Panc1 (cell line): ENCODE measurements around the gene HUS1. TPM values are rescaled to one million over a fixed set of nuclear protein-coding genes. Genes with fewer than 3 reads are reported as not detected.

Experiments
- ATAC-seq: fragments of 200-7000 bp; cut with Tn5 transposase; 2 replicates; pipeline ENCODE4 v1.9.1; 2020; ENCODE audit warnings: mild to moderate bottlenecking, moderate library complexity
- BruUV-seq: library from RNA; stranded (reverse); fragments of 400-500 nt; replicated peaks from 2 replicates; lab custom pipeline; 2021; lab: Mats Ljungman, UMichigan
- CTCF ChIA-PET: fragments of 300-600 bp; sonication (Branson Sonifier 250); formaldehyde crosslinking; loops from one replicate; lab custom pipeline; 2022; ENCODE audit warnings: antibody characterized with exemption; lab: Charles Lee
- POLR2A ChIA-PET: fragments of 300-600 bp; sonication (Branson Sonifier 250); formaldehyde crosslinking; loops from one replicate; lab custom pipeline; 2022; ENCODE audit warnings: antibody characterized with exemption; lab: Charles Lee
- DNase-seq: peaks from one replicate; pipeline ENCODE4 v3.0.0-alpha.2; 2010; ENCODE audit warnings: low read depth, low spot score
- H3K27ac ChIP-seq: 2 replicates; pipeline ENCODE4 v1.5.1; 2011; ENCODE audit warnings: mild to moderate bottlenecking, low read length, inconsistent platforms
- H3K27me3 ChIP-seq: fragments of 200-500 bp; sonication (Bioruptor generic); 2 replicates; pipeline ENCODE4 v1.6.0; 2014; ENCODE audit warnings: low read length, inconsistent platforms; ENCODE audit not compliant: control insufficient read depth, insufficient read depth
- H3K36me3 ChIP-seq: fragments of 200-500 bp; sonication (Bioruptor generic); 2 replicates; pipeline ENCODE4 v1.5.1; 2014; ENCODE audit warnings: inconsistent platforms, mild to moderate bottlenecking, low read length, moderate library complexity; ENCODE audit not compliant: control insufficient read depth, insufficient read depth
- H3K4me1 ChIP-seq: 2 replicates; pipeline ENCODE4 v1.5.1; 2011; ENCODE audit warnings: inconsistent platforms, mild to moderate bottlenecking, low read length, moderate library complexity; ENCODE audit not compliant: control insufficient read depth, insufficient read depth
- H3K4me3 ChIP-seq, 2 experiments: 2 replicates each; pipeline ENCODE4 v1.5.1; 2011 to 2012; ENCODE audit warnings: low read depth in 2 of 2, low read length in 2 of 2, mild to moderate bottlenecking in 2 of 2, inconsistent platforms in 1 of 2, moderate library complexity in 1 of 2
- H3K9me3 ChIP-seq: fragments of 200-500 bp; sonication (Bioruptor generic); 2 replicates; pipeline ENCODE4 v1.5.1; 2014; ENCODE audit warnings: low read depth, mild to moderate bottlenecking, inconsistent platforms, low read length, moderate library complexity; ENCODE audit not compliant: control insufficient read depth, insufficient read depth
- CTCF ChIP-seq: fragments of 450-650 bp; IDR thresholded peaks from 2 replicates; pipeline ENCODE4 v1.5.1; 2017; ENCODE audit warnings: mild to moderate bottlenecking
- POLR2AphosphoS5 ChIP-seq: IDR thresholded peaks from 2 replicates; pipeline ENCODE4 v1.6.1; 2012; ENCODE audit warnings: mild to moderate bottlenecking, low read depth, low read length, moderate library complexity
- REST ChIP-seq, 2 experiments: IDR thresholded peaks; 2 replicates each; pipeline ENCODE4 v1.6.1; 2011 to 2012; ENCODE audit warnings: low read depth in 2 of 2, control low read depth in 1 of 2, low read length in 1 of 2, mild to moderate bottlenecking in 1 of 2, moderate library complexity in 1 of 2; ENCODE audit not compliant: insufficient read depth in 1 of 2
- SIN3A ChIP-seq: IDR thresholded peaks from 2 replicates; pipeline ENCODE4 v1.6.1; 2012; ENCODE audit warnings: low read depth, mild to moderate bottlenecking, low read length, moderate library complexity, borderline replicate concordance; ENCODE audit not compliant: insufficient read depth
- TCF7L2 ChIP-seq: IDR thresholded peaks from 2 replicates; pipeline ENCODE4 v1.6.1; 2011; ENCODE audit warnings: mild to moderate bottlenecking, low read depth, low read length, inconsistent platforms
- in situ Hi-C: cut with HindIII; loops from 2 replicates; pipeline ENCODE4 v1.10.0; 2016; ENCODE audit warnings: low sequenced_read_pairs, low pct_unique_long_range_greater_than_20kb
- intact Hi-C: fragments of 100-400 bp; cut with micrococcal nuclease; formaldehyde crosslinking; loops from one replicate; pipeline ENCODE4 v1.10.0; 2022; ENCODE audit not compliant: unreplicated experiment
- total RNA-seq: library from RNA; stranded (reverse); gene quantifications from one replicate; pipeline ENCODE4 v1.2.1, GENCODE V29; 2021; ENCODE audit not compliant: unreplicated experiment

HUS1 gene
- total RNA-seq, 1 experiment from 2014 or later, result 72.7 TPM

DNA sequence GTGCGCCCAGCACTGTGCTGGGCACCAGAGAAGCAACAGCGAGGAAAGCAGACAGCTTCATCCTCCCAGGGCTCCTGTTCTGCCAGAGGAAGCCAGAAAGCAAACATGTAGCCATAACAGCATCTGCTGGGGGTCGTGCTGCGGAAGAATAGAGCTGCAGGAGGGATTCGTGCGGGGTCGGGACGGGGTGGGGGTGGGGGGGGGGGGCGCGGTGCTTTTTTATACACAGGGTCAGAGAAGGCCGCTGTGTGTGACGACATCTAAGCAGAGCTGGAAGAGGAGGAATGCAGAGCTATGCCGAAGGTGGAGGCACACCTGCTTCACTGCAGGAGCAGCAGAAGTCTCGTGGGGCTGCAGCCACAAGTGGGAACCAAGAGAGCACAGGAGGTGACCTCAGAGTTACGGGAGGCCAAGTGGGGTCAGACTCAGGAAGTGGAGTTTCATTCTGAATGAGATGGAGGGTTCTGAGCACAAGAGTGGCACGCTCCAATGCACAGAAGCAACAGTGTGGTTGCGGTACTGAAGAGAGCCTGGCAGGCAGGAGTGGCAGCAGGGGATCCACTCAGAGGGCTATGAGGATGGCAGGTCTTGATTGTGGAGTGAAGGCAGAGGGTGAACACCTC, 42.2 kb downstream of the HUS1 start:
- Histone ChIP-seq H3K27me3 (no peaks in the 10 kb centered on the region), H3K4me3 (no peak overlapping the region), H3K4me1 (peaks cover 50% of the 10 kb centered on the region), H3K9me3 (no peaks in the 10 kb centered on the region), H3K36me3 (no peaks in the 10 kb centered on the region), H3K27ac (peak overlapping the region; percentile 86)
- ChIA-PET POLR2A (no interaction called here), CTCF (no interaction called here)
- no peak for DNase-seq
- intact Hi-C loops, result loop anchor here (5.0 kb wide), 1 partner anchor 85 kb away; no protein-coding TSS in a partner anchor
- 0 out of 2 replicates have a peak, but pooled peaks have one; percentile 8 for ATAC-seq
- BruUV-seq, result no TSS peak
- TF ChIP-seq CTCF (no peak), POLR2AphosphoS5 (no peak), REST (IDR thresholded peaks at IDR 0.05; ENCODE audit: insufficient read depth in 1 of 2, low read depth in 2 of 2, low read length in 1 of 2) (no peak), SIN3A (no peak), TCF7L2 (no peak)
- in situ Hi-C loops, result no loop called here

GRCh38 chr7:47936323-47936722, 43.1 kb downstream of the HUS1 start:
- Histone ChIP-seq H3K36me3 (no peaks in the 10 kb centered on the region), H3K4me3 (no peak overlapping the region), H3K27me3 (no peaks in the 10 kb centered on the region), H3K27ac (peak overlapping the region; percentile 54; the same call in 1 of the 2 replicates), H3K4me1 (peaks cover 46% of the 10 kb centered on the region), H3K9me3 (no peaks in the 10 kb centered on the region)
- TF ChIP-seq POLR2AphosphoS5, result no peak
- TF ChIP-seq TCF7L2, result no peak
- TF ChIP-seq REST (IDR thresholded peaks at IDR 0.05; ENCODE audit: insufficient read depth in 1 of 2, low read depth in 2 of 2, low read length in 1 of 2), result no peak
- TF ChIP-seq CTCF, result no peak
- no peak for TF ChIP-seq SIN3A
- in situ Hi-C loops (no loop called here), intact Hi-C loops (loop anchor here (5.0 kb wide), 1 partner anchor 84 kb away; no protein-coding TSS in a partner anchor)
- ATAC-seq, result no peak
- CTCF ChIA-PET, result no interaction called here
- no peak for DNase-seq
- BruUV-seq, result no TSS peak
- POLR2A ChIA-PET, result no interaction called here
